Measurements from ENCODE around the gene WHRN. TPM values are rescaled to one million over a fixed set of nuclear protein-coding genes. Genes with fewer than 3 reads are reported as not detected.

Gene WHRN
- total and polyA plus RNA-seq, 2 of the 8 experiments (the other 6 are each of a cell fraction or from before 2014, with no cell fraction given), result 4.4 to 7.7 TPM

- no peak for TF ChIP-seq CHD7 (IDR thresholded peaks at IDR 0.05; ENCODE audit: insufficient replicate concordance, low read length)
- TF ChIP-seq CHD2 (IDR thresholded peaks at IDR 0.05; ENCODE audit: low read length), result no peak
- TF ChIP-seq BCL11A (IDR thresholded peaks at IDR 0.05; ENCODE audit: low read depth in 2 of 2, low read length in 2 of 2), result no peak
- no peak for TF ChIP-seq BACH1 (IDR thresholded peaks at IDR 0.05; ENCODE audit: low read length)
- TF ChIP-seq KDM5A (IDR thresholded peaks at IDR 0.05; ENCODE audit: low read length), result no peak
- no peak for TF ChIP-seq BRCA1 (IDR thresholded peaks at IDR 0.05; ENCODE audit: low read depth, low read length)
- TF ChIP-seq USF2 (IDR thresholded peaks at IDR 0.05; ENCODE audit: low read length), result no peak
- no peak for TF ChIP-seq CHD1 (IDR thresholded peaks at IDR 0.05; ENCODE audit: low read depth, low read length)
These were observed 118.8 kb downstream of the WHRN start (continued) for GRCh38 chr9:114386361-114386885.

Data from H1 (cell line).